ENCODE data around the gene PDZD8.

The PDZD8 gene

GRCh38 chr10:117241541-117242462, 133.4 kb downstream of the PDZD8 start (continued):
- TF ChIP-seq PATZ1 (CRISPR knock-in tag; IDR thresholded peaks at IDR 0.05; ENCODE audit: borderline replicate concordance) (no peak), ZNF70 (CRISPR knock-in tag; IDR thresholded peaks at IDR 0.05) (no peak), PPARA (CRISPR knock-in tag; IDR thresholded peaks at IDR 0.05; ENCODE audit: borderline replicate concordance) (no peak), GLIS3 (CRISPR knock-in tag; IDR thresholded peaks at IDR 0.05) (no peak)

DNA sequence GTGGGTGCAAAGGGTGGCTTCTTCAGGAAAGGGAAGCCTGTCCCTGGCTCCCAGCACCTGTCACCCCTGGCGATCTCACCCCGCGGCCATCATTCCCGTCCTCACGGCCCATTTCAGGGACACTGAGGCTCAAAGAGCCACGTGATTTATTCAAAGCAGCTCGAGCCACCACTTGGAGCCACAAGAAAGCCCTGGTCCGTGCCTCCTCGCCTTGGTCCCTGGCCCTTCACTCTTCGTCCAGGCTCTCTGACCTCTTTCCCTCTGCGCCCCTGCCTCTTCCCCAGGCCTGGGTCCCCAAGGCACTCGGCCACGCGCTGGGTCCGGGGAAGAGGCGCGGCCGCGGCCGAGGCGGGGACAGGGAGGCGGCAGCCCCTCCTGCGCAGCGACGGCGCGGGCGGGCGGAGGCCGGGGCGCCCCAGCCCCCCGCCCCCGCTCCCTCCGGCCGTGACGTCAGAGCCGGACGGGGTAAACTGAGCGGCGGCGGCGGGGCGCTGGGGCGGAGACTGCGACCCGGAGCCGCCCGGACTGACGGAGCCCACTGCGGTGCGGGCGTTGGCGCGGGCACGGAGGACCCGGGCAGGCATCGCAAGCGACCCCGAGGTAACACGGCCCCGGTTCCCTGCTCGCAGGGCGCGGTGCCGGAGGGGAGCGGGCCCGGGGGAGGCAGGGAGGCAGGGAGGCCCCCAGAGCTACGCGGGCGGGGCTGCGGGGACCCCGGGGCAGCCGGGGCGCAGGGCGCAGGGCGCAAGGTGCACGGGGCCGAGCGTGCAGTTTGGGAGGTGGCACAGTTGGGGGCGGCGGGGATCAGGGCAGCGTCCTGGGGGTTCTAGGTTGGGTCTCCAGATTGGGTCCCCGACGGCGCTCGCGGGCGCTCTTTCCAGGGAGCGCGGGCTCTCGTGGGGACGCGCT, 134.4 kb downstream of the PDZD8 start, which contains the start of gene SLC18A2:
TSS of gene SLC18A2 (plus strand) at position 494 of the 909 bp plus-strand sequence. CDS start 580 bp downstream, outside the sequence.
- no peak; the same call in 2 of the 3 replicates for ATAC-seq
- TF ChIP-seq ESRRG (CRISPR knock-in tag; IDR thresholded peaks at IDR 0.05) (no peak), CSDC2 (CRISPR knock-in tag; IDR thresholded peaks at IDR 0.05) (no peak), ISL1 (CRISPR knock-in tag; IDR thresholded peaks at IDR 0.05) (no peak), PATZ1 (CRISPR knock-in tag; IDR thresholded peaks at IDR 0.05; ENCODE audit: borderline replicate concordance) (no peak), OSR1 (CRISPR knock-in tag; IDR thresholded peaks at IDR 0.05) (no peak), ZNF565 (CRISPR knock-in tag; conservative IDR thresholded peaks at IDR 0.05; ENCODE audit: low read depth) (no peak), ZC3H10 (CRISPR knock-in tag; IDR thresholded peaks at IDR 0.05) (no peak), PPARA (CRISPR knock-in tag; IDR thresholded peaks at IDR 0.05; ENCODE audit: borderline replicate concordance) (no peak), CSRNP3 (CRISPR knock-in tag; IDR thresholded peaks at IDR 0.05) (no peak), ZNF8 (CRISPR knock-in tag; IDR thresholded peaks at IDR 0.05) (no peak), ZFP3 (CRISPR knock-in tag; IDR thresholded peaks at IDR 0.05) (no peak), TCF4 (CRISPR knock-in tag; IDR thresholded peaks at IDR 0.05; ENCODE audit: borderline replicate concordance) (no peak), BACH2 (CRISPR knock-in tag; IDR thresholded peaks at IDR 0.05; ENCODE audit: borderline replicate concordance) (no peak), GLIS3 (CRISPR knock-in tag; IDR thresholded peaks at IDR 0.05) (no peak), ARNTL (CRISPR knock-in tag; IDR thresholded peaks at IDR 0.05; ENCODE audit: borderline replicate concordance, low read depth) (no peak), ZFP30 (CRISPR knock-in tag; IDR thresholded peaks at IDR 0.05) (no peak), TOX (CRISPR knock-in tag; IDR thresholded peaks at IDR 0.05; ENCODE audit: borderline replicate concordance) (no peak), POU6F1 (CRISPR knock-in tag; IDR thresholded peaks at IDR 0.05; ENCODE audit: borderline replicate concordance, low read depth) (no peak)
- TF ChIP-seq, protein P1, sequence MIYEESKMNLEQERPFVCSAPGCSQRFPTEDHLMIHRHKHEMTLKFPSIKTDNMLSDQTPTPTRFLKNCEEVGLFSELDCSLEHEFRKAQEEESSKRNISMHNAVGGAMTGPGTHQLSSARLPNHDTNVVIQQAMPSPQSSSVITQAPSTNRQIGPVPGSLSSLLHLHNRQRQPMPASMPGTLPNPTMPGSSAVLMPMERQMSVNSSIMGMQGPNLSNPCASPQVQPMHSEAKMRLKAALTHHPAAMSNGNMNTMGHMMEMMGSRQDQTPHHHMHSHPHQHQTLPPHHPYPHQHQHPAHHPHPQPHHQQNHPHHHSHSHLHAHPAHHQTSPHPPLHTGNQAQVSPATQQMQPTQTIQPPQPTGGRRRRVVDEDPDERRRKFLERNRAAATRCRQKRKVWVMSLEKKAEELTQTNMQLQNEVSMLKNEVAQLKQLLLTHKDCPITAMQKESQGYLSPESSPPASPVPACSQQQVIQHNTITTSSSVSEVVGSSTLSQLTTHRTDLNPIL (CRISPR knock-in tag; IDR thresholded peaks at IDR 0.05; ENCODE audit: low read depth): no peak
